H1 (cell line): ENCODE data around the gene PRRT2. TPM values are rescaled to one million over a fixed set of nuclear protein-coding genes. Genes with fewer than 3 reads are reported as not detected.

Source experiments
- HDAC2 ChIP-seq, 2 experiments: fragments of 300-600 bp in 1 of 2; sonication (generic) in 1 of 2; IDR thresholded peaks; 2 replicates each; pipeline ENCODE4 v1.6.1; 2011 to 2012; ENCODE audit warnings: low read depth in 2 of 2, low read length in 2 of 2, mild to moderate bottlenecking in 2 of 2, moderate library complexity in 2 of 2, borderline replicate concordance in 1 of 2, inconsistent platforms in 1 of 2
- polyA plus RNA-seq, 7 experiments: library from polyadenylated mRNA; depleted of rRNA in 3 of 7; stranded (reverse) in 5 of 7; unstranded in 2 of 7; fragments of >200 nt in 5 of 7; fragments of 200-250 nt in 2 of 7; gene quantifications; 1 replicate in 5 of 7; 2 replicates in 1 of 7; 4 replicates in 1 of 7; pipeline versions ENCODE4 v1.2.1 to v1.2.3, GENCODE V29; 2011 to 2013; ENCODE audit warnings: missing spikeins in 2 of 7, mixed read lengths in 2 of 7
- total RNA-seq: library from RNA; stranded (reverse); fragmentation: NEBNext Ultra II Directional; extraction: Animal tissue kit (Norgen Biotek cat#: 25700); gene quantifications from 2 replicates; pipeline ENCODE4 v1.2.1, GENCODE V29; 2021

The PRRT2 gene
- total and polyA plus RNA-seq, 2 of the 8 experiments (the other 6 are each of a cell fraction or from before 2014, with no cell fraction given), result 12.8 to 32.6 TPM

DNA sequence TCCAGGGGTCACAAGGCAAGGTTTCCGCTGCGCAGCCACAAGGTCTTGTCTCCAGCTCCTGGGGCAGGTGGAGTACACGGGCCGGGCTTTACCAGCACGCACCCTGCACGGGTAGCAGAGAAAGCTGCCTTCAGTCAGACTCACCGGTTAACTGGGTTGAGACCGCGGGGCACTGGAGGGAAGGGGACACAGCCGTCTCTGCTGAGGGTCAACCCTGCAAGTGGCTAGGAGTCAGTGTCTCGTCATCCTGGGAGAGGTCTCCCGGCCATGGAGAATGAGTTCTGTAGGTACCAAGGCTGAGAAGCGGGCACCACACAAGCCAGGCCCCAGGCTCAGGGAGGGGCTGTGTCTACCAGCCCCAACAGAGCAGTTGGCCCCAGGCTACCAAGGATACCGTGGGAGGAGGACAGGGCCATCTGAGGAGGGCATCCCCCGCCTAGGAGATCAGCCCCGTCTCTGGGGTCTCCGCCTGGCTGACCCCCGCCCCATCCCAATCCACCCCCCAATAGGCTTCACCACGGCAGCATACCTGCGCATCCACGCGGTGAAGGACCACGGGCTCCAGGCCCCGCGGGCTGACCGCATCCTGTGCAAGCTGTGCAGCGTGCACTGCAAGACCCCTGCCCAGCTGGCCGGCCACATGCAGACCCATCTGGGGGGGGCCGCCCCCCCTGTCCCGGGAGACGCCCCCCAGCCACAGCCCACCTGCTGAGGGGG, 2.8 kb upstream of the PRRT2 start (continued):
- TF ChIP-seq HDAC2 (IDR thresholded peaks at IDR 0.05; ENCODE audit: borderline replicate concordance in 1 of 2, low read depth in 2 of 2, low read length in 2 of 2), result no peak
